Stimulated activated CD8-positive, alpha-beta memory T cell treated with anti-CD3 and anti-CD28 coated beads, Interleukin-4, amount 100 ng/mL, for 24 hours (primary cell): Measurements from ENCODE around the gene HOXB3.

ENCODE experiments used
- DNase-seq: peaks from one replicate; pipeline ENCODE4 v3.0.0-alpha.2; 2020; ENCODE audit warnings: low read depth

HOXB3 gene

GRCh38 chr17:48569674-48570324 is 20.2 kb downstream of the HOXB3 start:
- no peak for DNase-seq

DNA sequence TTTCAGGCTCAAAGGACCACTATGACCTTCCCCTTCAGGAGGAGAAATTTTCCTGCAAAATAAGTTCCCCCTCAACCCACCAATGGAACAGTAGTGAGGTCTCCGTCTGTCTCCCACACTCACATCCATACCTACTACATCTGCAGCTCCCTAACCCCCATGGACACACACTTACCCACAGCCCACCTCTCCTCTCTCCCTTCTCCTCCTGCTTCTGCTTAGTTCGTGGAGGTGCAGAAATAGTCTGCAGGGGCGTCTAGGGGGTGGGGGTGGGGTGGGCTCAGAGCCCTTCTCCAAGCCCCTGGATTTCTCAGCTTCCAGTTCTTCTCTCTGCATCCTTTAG is 20.8 kb downstream of the HOXB3 start:
- no peak for DNase-seq

DNA sequence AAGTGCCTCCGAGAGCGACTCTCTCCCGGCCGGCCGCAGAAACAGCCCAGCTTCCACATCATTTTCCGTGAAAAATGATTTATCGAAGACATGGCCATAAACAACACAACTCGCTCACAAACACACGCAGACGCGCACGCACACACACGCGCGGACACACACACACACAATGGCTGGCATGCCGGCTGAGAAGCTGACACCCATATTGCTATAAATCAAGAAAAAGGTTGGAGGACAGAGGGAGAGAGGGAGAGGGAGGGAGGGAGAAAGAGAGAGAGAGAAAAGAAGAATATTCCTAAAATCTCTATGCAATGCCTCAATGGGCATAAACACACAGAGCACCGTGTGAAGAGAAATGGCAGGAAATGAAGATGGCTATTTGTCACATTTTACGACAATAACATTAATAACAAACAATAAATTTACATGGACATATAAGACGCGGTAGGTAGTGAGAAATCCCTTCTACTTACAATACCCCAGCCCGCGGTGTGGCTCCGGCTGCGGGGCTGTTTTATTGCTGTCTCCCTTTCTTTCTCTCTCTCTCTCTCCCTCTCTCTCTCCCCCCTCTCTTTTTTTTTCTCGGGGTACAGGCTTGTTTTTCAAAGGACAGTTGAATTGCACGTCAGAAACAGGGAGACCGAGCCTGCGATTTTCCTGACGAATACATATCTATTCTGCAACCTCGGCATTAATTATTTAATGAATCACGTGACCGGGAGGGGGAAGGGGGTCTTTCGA is 21.4 kb downstream of the HOXB3 start:
- no peak for DNase-seq

- DNase-seq = no peak
Observed at GRCh38 chr17:48567646-48568354, 22.2 kb downstream of the HOXB3 start.

DNA sequence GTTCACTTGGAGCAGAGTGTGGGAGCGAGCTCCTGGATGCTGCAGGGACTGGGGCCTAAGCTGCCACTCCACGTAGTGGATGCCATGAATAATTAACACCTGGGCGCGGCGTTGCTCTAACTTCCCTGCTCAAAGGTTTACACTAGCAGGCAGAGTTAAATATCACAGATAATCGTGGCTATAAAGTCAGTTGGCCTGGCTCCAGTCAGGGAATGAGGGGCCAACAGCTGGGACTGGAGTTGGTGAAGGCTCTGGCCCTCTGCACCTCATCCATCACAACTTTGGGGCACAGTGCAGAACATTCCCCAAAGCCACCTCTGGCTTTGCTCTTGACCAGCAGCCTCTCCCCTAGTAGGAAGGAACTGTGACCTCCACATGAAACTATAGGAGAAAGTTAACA is 22.8 kb downstream of the HOXB3 start:
- DNase-seq = no peak

- DNase-seq = no peak
Observed at GRCh38 chr17:48566717-48567116, 23.3 kb downstream of the HOXB3 start.

DNA sequence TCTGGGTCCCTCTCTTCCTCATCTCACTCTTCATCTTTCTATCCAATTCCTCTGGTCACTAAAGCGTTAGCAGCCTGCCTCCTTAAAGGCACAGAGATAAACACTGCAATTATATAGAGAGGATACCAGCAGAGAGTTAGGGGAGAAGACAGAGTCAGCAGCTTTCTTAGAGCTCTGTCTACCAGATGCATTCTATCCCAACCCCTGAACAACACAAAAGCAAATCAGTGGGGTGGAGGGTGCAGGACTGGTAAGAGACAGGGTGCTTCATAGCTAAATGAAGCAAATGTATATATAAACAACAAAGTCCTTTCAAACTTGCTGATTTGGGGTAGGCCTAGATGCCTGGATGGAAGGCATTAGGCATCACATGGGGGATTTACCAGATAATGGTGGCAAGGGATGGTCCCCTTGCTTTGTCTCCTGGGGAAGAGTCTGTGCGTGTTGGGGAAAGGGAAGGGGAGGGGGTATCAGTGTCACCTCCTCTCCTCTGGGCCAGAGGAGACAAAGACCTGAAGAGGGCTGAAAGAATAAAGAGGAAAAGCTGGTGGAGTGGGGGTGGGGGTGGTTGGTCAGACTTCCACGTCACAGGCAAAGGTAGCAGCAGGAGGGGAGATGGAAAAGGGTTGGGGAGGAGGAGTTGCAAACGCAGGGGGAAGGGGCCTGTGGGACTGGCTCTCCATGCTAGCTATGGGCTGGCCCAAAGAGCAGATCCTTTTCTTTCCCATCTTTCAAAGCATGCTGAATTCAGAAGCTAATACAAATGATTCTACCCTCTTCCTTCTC is 23.9 kb downstream of the HOXB3 start:
- DNase-seq = no peak

GRCh38 chr17:48565022-48565554 is 25.0 kb downstream of the HOXB3 start:
- DNase-seq = no peak

GRCh38 chr17:48564188-48565021 is 25.6 kb downstream of the HOXB3 start:
- no peak for DNase-seq

DNA sequence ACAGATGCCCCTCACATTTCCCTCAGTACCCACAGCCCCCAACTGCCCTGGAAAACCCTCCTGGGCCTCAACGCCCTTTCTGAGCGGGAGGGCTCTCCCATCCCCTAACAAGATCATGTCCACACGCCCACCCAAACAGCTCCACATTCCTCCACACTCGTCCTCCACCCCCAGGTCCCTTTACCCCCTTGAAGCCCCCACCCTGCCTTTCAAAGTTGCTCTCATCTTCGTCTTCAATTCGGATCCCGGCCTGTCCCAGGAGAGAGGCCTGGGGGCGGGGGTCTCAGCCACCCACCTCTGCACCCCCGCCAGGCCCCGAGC is 26.2 kb downstream of the HOXB3 start:
- no peak for DNase-seq

DNA sequence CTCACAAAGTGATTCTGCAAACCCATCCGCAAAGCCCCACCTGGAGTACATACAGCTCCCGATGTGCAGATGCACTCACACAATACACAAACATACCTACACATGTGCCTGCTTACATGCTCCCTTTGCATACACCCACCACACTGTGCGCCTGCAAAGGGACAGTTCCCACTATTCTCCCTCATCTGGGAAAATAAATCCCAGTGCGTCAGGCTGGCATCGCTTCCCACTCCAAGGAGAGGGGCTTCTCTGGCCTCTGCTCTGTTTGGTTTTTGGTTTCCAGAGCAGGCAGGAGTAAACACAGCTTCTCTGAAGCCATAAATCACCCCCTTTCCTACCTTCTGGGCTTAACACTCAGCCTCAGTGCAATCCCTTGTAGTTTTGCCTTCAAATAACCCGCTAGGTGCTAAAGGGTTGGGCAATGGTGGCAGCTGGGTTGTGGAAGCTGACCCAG is 26.6 kb downstream of the HOXB3 start:
- DNase-seq = no peak

- no peak for DNase-seq
Observed at GRCh38 chr17:48562934-48563333, 27.1 kb downstream of the HOXB3 start.

- DNase-seq = no peak
Observed at GRCh38 chr17:48561884-48562810, 27.9 kb downstream of the HOXB3 start.

- no peak for DNase-seq
Observed at GRCh38 chr17:48559840-48560817, 29.9 kb downstream of the HOXB3 start.

DNA sequence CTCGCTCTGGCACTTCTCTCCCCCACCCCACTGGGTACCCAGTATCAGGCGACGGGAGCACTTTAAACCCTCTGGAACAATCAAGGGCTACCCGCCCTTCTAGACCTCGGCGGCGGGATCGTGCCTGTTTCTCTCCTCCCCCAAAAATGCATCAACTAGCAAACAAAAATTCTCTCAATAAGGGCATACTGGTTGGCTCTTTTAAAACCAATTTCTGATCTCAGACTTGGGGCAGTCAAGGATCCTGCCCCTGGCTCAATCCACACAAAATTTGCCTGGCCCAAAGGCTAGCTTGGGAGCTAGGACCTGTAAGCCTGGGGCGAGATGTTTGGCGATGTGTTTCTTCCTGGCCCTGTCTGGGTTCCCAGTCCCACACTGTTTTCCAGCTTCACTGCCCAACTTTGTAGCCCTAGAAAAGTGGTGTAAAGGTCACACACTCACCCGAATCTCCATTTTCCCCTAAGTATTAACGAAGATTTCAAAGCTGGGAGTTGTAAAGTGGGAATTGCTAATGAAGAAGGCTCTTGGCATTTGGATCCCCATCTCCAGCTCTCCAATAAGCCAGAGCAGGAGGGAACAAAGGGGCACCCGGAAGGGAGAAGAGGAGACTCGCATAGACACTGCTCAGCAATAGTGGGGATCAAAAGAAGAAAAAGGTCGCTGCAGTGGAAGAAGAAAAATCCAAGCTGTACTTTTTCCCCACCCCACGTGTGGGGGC is 30.8 kb downstream of the HOXB3 start:
- DNase-seq = no peak

- DNase-seq = no peak
Observed at GRCh38 chr17:48558831-48559121, 31.3 kb downstream of the HOXB3 start.

GRCh38 chr17:48558057-48558830 is 31.8 kb downstream of the HOXB3 start:
- DNase-seq = no peak
